Neural progenitor cell (in vitro differentiated cells): ENCODE results near the gene MMS19. TPM values are rescaled to one million over a fixed set of nuclear protein-coding genes. Genes with fewer than 3 reads are reported as not detected.

Experiments
- DNase-seq: peaks from one replicate; pipeline ENCODE4 v3.0.0-alpha.2; 2016; ENCODE audit warnings: low spot score
- H2AFZ ChIP-seq: fragments of 200-600 bp; sonication (generic); replicated peaks from 2 replicates; pipeline ENCODE4 v1.6.1; 2016; ENCODE audit warnings: antibody characterized with exemption
- H3F3A ChIP-seq: fragments of 200-600 bp; sonication (generic); 2 replicates; pipeline ENCODE4 v1.6.1; 2016; ENCODE audit warnings: antibody characterized with exemption, low read depth
- H3K27ac ChIP-seq: fragments of 200-600 bp; sonication (generic); 2 replicates; pipeline ENCODE4 v1.5.1; 2016; ENCODE audit warnings: mild to moderate bottlenecking
- H3K27me3 ChIP-seq: fragments of 200-600 bp; sonication (generic); 2 replicates; pipeline ENCODE4 v1.6.1; 2016; ENCODE audit warnings: mild to moderate bottlenecking, moderate library complexity
- H3K36me3 ChIP-seq: fragments of 200-600 bp; sonication (generic); 2 replicates; pipeline ENCODE4 v1.5.1; 2016
- H3K4me1 ChIP-seq: fragments of 200-600 bp; sonication (generic); 2 replicates; pipeline ENCODE4 v1.6.1; 2016; ENCODE audit warnings: mixed run types
- H3K4me2 ChIP-seq: fragments of 200-600 bp; sonication (generic); 2 replicates; pipeline ENCODE4 v1.6.1; 2016
- H3K4me3 ChIP-seq: fragments of 200-600 bp; sonication (generic); 2 replicates; pipeline ENCODE4 v1.5.1; 2016
- H3K79me2 ChIP-seq: fragments of 200-600 bp; sonication (generic); 2 replicates; pipeline ENCODE4 v1.6.1; 2016; ENCODE audit warnings: low read depth
- H3K9ac ChIP-seq: fragments of 200-600 bp; sonication (generic); 2 replicates; pipeline ENCODE4 v1.6.1; 2016
- H3K9me3 ChIP-seq: fragments of 200-600 bp; sonication (generic); 2 replicates; pipeline ENCODE4 v1.5.1; 2016; ENCODE audit warnings: low read depth
- H4K20me1 ChIP-seq: fragments of 200-600 bp; sonication (generic); 2 replicates; pipeline ENCODE4 v1.6.1; 2016; ENCODE audit warnings: low read depth
- H3K27ac Mint-ChIP-seq: 3 replicates; pipeline ENCODE4 v1.8.0; 2021; ENCODE audit warnings: mixed read lengths
- H3K27me3 Mint-ChIP-seq: 2 replicates; pipeline ENCODE4 v1.8.0; 2022; ENCODE audit warnings: low read depth, mild to moderate bottlenecking, inconsistent platforms, moderate library complexity, mixed read lengths; ENCODE audit not compliant: insufficient read depth
- H3K36me3 Mint-ChIP-seq: 3 replicates; pipeline ENCODE4 v1.8.0; 2021; ENCODE audit warnings: mixed read lengths
- H3K4me1 Mint-ChIP-seq: 3 replicates; pipeline ENCODE4 v1.8.0; 2021; ENCODE audit warnings: mixed read lengths
- H3K4me3 Mint-ChIP-seq: 3 replicates; pipeline ENCODE4 v1.8.0; 2021; ENCODE audit warnings: mild to moderate bottlenecking, moderate library complexity, mixed read lengths
- H3K9me3 Mint-ChIP-seq: 3 replicates; pipeline ENCODE4 v1.8.0; 2020; ENCODE audit warnings: mixed read lengths
- CTCF ChIP-seq: fragments of 200-600 bp; sonication (generic); IDR thresholded peaks from 2 replicates; pipeline ENCODE4 v1.5.1; 2017; ENCODE audit warnings: antibody characterized with exemption, mild to moderate bottlenecking
- EZH2 ChIP-seq: fragments of 200-600 bp; sonication (generic); IDR thresholded peaks from 2 replicates; pipeline ENCODE4 v1.6.1; 2017; ENCODE audit warnings: antibody characterized with exemption, mild to moderate bottlenecking, moderate library complexity
- EZH2phosphoT487 ChIP-seq: fragments of 200-600 bp; sonication (generic); IDR thresholded peaks from 2 replicates; pipeline ENCODE4 v1.6.1; 2017; ENCODE audit warnings: antibody characterized with exemption
- total RNA-seq: library from RNA; depleted of rRNA; stranded (reverse); fragments of >200 nt; gene quantifications from 2 replicates; pipeline ENCODE4 v1.2.3, GENCODE V29; 2015; ENCODE audit warnings: low replicate concordance

MMS19 gene
- total RNA-seq, result 127 and 216 TPM in 2 replicates

GRCh38 chr10:97498076-97498840 is at the start of gene MMS19:
TSS of gene MMS19 (minus strand) at chr10:97498422. CDS start at chr10:97498384, 38 bp downstream.
- Histone ChIP-seq H3K4me1 (peaks cover 34% of the 10 kb centered on the region), H3K4me3 (peak within 1 kb of the TSS; percentile 88), H4K20me1 (peaks cover 66% of the 10 kb centered on the region), H3K9me3 (no peaks in the 10 kb centered on the region), H3K79me2 (peaks cover 59% of the 10 kb centered on the region), H3K4me2 (peak within 1 kb of the TSS; percentile 80), H2AFZ (peak within 1 kb of the TSS; percentile 89), H3K36me3 (no peaks in the 10 kb centered on the region), H3K27me3 (peaks cover 29% of the 10 kb centered on the region), H3F3A (peaks cover 35% of the 10 kb centered on the region), H3K27ac (peak within 1 kb of the TSS; percentile 82), H3K9ac (peak within 1 kb of the TSS; percentile 47)
- peak within 1 kb of the TSS; percentile 64 for H3K27ac Mint-ChIP-seq
- H3K9me3 Mint-ChIP-seq, result no peaks in the 10 kb centered on the region
- H3K27me3 Mint-ChIP-seq, result peaks cover 16% of the 10 kb centered on the region
- peak within 1 kb of the TSS; percentile 91 for H3K4me3 Mint-ChIP-seq
- TF ChIP-seq CTCF, result no peak
- no peak for TF ChIP-seq EZH2phosphoT487
- no peak for TF ChIP-seq EZH2
- peaks cover 3% of the 10 kb centered on the region for H3K36me3 Mint-ChIP-seq
- peaks cover 42% of the 10 kb centered on the region for H3K4me1 Mint-ChIP-seq
- DNase-seq, result peak; percentile 100

DNA sequence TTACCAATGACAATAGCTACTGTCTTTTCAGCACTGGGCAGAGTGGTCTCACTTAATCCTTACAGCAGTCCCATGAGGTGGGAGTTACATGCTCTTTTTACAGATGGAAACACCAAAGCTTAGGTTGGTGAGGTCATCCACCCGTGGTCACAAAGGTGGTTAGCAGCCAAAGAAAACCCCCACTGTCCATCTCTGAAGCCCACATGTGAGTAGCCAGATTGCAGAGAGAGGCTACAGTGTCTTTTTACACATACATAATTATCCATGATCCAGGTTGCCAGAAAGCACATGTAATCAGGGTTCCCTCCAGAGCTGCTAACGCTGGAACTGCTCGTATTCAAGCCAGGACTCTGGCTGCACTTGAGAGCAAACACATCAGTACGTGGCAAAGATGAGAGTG is 49.7 kb upstream of the MMS19 start:
- no peak overlapping the region for H3K4me2 ChIP-seq
- no peak for DNase-seq
- no peaks in the 10 kb centered on the region for H4K20me1 ChIP-seq
- Mint-ChIP-seq H3K4me3 (no peak overlapping the region), H3K4me1 (peaks cover 62% of the 10 kb centered on the region), H3K27ac (peak overlapping the region; percentile 66), H3K27me3 (peaks cover 7% of the 10 kb centered on the region), H3K9me3 (no peaks in the 10 kb centered on the region), H3K36me3 (no peaks in the 10 kb centered on the region)
- no peaks in the 10 kb centered on the region for H3K36me3 ChIP-seq
- H3K27ac ChIP-seq, result no peak overlapping the region
- H3K79me2 ChIP-seq, result no peaks in the 10 kb centered on the region
- TF ChIP-seq EZH2phosphoT487 (no peak), EZH2 (no peak), CTCF (no peak)
- H2AFZ ChIP-seq, result no peak overlapping the region
- H3K4me3 ChIP-seq, result no peak overlapping the region
- H3K9me3 ChIP-seq, result no peaks in the 10 kb centered on the region
- H3K27me3 ChIP-seq, result no peaks in the 10 kb centered on the region
- H3F3A ChIP-seq, result peaks cover 24% of the 10 kb centered on the region
- peaks cover 34% of the 10 kb centered on the region for H3K4me1 ChIP-seq
- H3K9ac ChIP-seq, result no peak overlapping the region

GRCh38 chr10:97547271-97547600 is 49.0 kb upstream of the MMS19 start:
- H3K27me3 Mint-ChIP-seq, result peaks cover 7% of the 10 kb centered on the region
- Histone ChIP-seq H3K27ac (no peak overlapping the region), H2AFZ (no peak overlapping the region), H4K20me1 (no peaks in the 10 kb centered on the region), H3K36me3 (no peaks in the 10 kb centered on the region), H3K9ac (no peak overlapping the region), H3K27me3 (no peaks in the 10 kb centered on the region), H3K9me3 (no peaks in the 10 kb centered on the region), H3F3A (peaks cover 30% of the 10 kb centered on the region), H3K4me3 (no peak overlapping the region), H3K4me2 (no peak overlapping the region), H3K79me2 (no peaks in the 10 kb centered on the region), H3K4me1 (peaks cover 41% of the 10 kb centered on the region)
- H3K36me3 Mint-ChIP-seq, result no peaks in the 10 kb centered on the region
- no peak overlapping the region for H3K27ac Mint-ChIP-seq
- no peaks in the 10 kb centered on the region for H3K9me3 Mint-ChIP-seq
- H3K4me3 Mint-ChIP-seq, result no peak overlapping the region
- H3K4me1 Mint-ChIP-seq, result peaks cover 70% of the 10 kb centered on the region
- DNase-seq, result no peak
- TF ChIP-seq EZH2phosphoT487 (no peak), CTCF (no peak), EZH2 (no peak)
